Lung (tissue), 12 donors: Measurements from ENCODE around the gene GRIK3. TPM values are rescaled to one million over a fixed set of nuclear protein-coding genes. Genes with fewer than 3 reads are reported as not detected.

Experiments
- ATAC-seq: fragments of 200-7000 bp; cut with Tn5 transposase; one replicate; pipeline ENCODE4 v1.9.1; 2020; ENCODE audit warnings: moderate number of reproducible peaks; ENCODE audit not compliant: insufficient read depth, low FRiP score
- DNase-seq, 3 donors: peaks; one replicate each; pipeline ENCODE4 v3.0.0-alpha.2; 2013 to 2017
- H3K27ac ChIP-seq, 2 donors: one replicate each; pipeline ENCODE4 v1.5.1; 2013; ENCODE audit warnings: mild to moderate bottlenecking in 2 of 2, moderate library complexity in 2 of 2, control low read depth in 1 of 2, inconsistent platforms in 1 of 2, low read depth in 1 of 2, low read length in 1 of 2
- H3K27me3 ChIP-seq, 3 donors: one replicate each; pipeline ENCODE4 v1.5.1; 2013; ENCODE audit warnings: low read length in 2 of 3; ENCODE audit not compliant: control insufficient read depth in 3 of 3, insufficient read depth in 3 of 3
- H3K36me3 ChIP-seq, 4 donors: one replicate each; pipeline ENCODE4 v1.5.1; 2013; ENCODE audit warnings: low read length in 4 of 4, mild to moderate bottlenecking in 1 of 4, moderate library complexity in 1 of 4; ENCODE audit not compliant: control insufficient read depth in 4 of 4, insufficient read depth in 4 of 4
- H3K4me1 ChIP-seq, 5 donors: one replicate each; pipeline ENCODE4 v1.5.1; 2013; ENCODE audit warnings: low read length in 5 of 5, mild to moderate bottlenecking in 2 of 5, moderate library complexity in 1 of 5; ENCODE audit not compliant: control insufficient read depth in 5 of 5, insufficient read depth in 5 of 5
- H3K4me3 ChIP-seq: one replicate; pipeline ENCODE4 v1.5.1; 2013; ENCODE audit warnings: mild to moderate bottlenecking, control low read depth, moderate library complexity
- H3K9ac ChIP-seq, 2 donors: one replicate each; pipeline ENCODE4 v1.5.1; 2013; ENCODE audit warnings: low read length in 2 of 2, control low read depth in 1 of 2; ENCODE audit not compliant: insufficient read depth in 1 of 2
- H3K9me3 ChIP-seq, 4 donors: one replicate each; pipeline ENCODE4 v1.5.1; 2013; ENCODE audit warnings: low read length in 3 of 4, mild to moderate bottlenecking in 1 of 4, moderate library complexity in 1 of 4; ENCODE audit not compliant: control insufficient read depth in 4 of 4, insufficient read depth in 3 of 4
- CTCF ChIP-seq: IDR thresholded peaks from 2 replicates; pipeline ENCODE4 v1.5.1; 2012; ENCODE audit warnings: mild to moderate bottlenecking; ENCODE audit errors: control extremely low read depth, extremely low read depth
- WGBS, 2 donors: extraction: QIAGEN DNeasy Blood & Tissue Kit; methylation state at CpG; one replicate each; pipeline ENCODE4 v1.1.7; 2013; 5-methylcytosine and 5-hydroxymethylcytosine counted together
- polyA plus RNA-seq, 2 donors: library from polyadenylated mRNA; stranded (reverse); fragments of 200-250 nt; gene quantifications; one replicate each; pipeline ENCODE4 v1.2.1, GENCODE V29; 2013
- total RNA-seq, 2 donors: library from RNA; depleted of rRNA in 1 of 2; stranded (reverse); fragments of >200 nt in 1 of 2; gene quantifications; one replicate each; pipeline ENCODE4 v1.2.1, GENCODE V29; 2014 to 2021
- donor health status: control.
- donor health status: control.
- donor health status: Bipolar disorder and iron deficiency.
- donor health status: healthy.
- donor health status: DM: yes; HTN: yes; CAD: no.

Gene GRIK3
- total and polyA plus RNA-seq, 4 donors = 0.01 to 0.40 (median 0.07) TPM

DNA sequence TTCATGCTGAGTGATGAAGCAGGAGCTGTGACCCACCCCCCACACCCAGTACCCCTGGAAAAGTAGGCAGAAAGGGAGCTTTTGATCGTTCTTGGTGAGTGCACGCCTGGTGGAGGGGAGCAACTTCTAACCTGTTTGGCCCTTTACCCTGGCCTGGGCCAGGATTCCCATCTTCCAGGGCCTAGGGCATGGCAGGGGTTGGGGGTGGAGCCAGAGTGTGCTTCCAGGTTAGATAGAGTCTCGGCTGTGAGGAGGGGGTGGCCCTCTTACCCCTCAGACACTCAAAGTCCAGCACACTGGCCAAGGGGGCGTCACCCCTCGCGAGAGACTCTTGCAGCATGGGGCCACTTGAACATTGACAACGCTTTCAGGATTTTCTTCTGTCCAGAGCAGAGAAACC is 236.6 kb downstream of the GRIK3 start:
- Histone ChIP-seq H3K9me3 (no peaks in the 10 kb centered on the region), H3K36me3 (no peaks in the 10 kb centered on the region), H3K9ac (no peak overlapping the region), H3K27me3 (peaks cover 0 to 5% (median 0%) of the 10 kb centered on the region in 3 donors), H3K4me1 (no peaks in the 10 kb centered on the region), H3K4me3 (no peak overlapping the region), H3K27ac (no peak overlapping the region)
- WGBS, 2 donors = 72 to 79% methylated on average over 7 of the region's 7 CpGs
- no peak for ATAC-seq
- no peak for TF ChIP-seq CTCF
- DNase-seq = no peak

DNA sequence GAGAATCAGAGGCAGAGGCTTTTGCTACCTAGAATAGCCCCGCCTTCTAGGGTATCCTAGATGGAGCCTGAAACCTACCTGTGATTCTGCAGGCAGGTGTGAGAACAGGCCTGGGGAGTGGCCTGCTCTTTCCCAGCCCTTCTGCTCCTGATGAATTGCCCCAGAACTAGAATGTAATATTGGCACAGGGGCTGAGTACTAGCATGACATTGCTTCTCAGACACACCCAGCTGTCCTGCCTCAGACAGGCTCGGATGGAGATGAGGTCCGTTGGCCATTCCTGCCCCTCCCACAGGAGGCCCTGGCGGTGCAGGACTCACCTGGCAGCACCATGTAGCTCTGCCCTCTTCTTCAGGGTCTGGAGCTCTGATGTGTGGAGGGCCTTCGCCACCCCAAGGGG is 237.6 kb downstream of the GRIK3 start:
- no peaks in the 10 kb centered on the region for H3K36me3 ChIP-seq
- peaks cover 0 to 5% (median 0%) of the 10 kb centered on the region in 3 donors for H3K27me3 ChIP-seq
- ATAC-seq = no peak
- WGBS, 2 donors = 74 to 80% methylated on average over 5 of the region's 5 CpGs
- H3K27ac ChIP-seq = no peak overlapping the region
- H3K9me3 ChIP-seq = no peaks in the 10 kb centered on the region
- TF ChIP-seq CTCF = no peak
- no peak for DNase-seq
- H3K4me3 ChIP-seq = no peak overlapping the region
- no peak overlapping the region for H3K9ac ChIP-seq
- H3K4me1 ChIP-seq = no peaks in the 10 kb centered on the region

GRCh38 chr1:36796106-36796590 is 238.2 kb downstream of the GRIK3 start:
- Histone ChIP-seq H3K9ac (no peak overlapping the region), H3K27ac (no peak overlapping the region), H3K36me3 (no peaks in the 10 kb centered on the region), H3K27me3 (peaks cover 0 to 5% (median 0%) of the 10 kb centered on the region in 3 donors), H3K4me3 (no peak overlapping the region), H3K4me1 (no peaks in the 10 kb centered on the region), H3K9me3 (no peaks in the 10 kb centered on the region)
- TF ChIP-seq CTCF = no peak
- WGBS, 2 donors = 73 to 76% methylated on average over 5 of the region's 5 CpGs
- DNase-seq (no peak), ATAC-seq (no peak)

- Histone ChIP-seq H3K27ac (no peak overlapping the region), H3K4me3 (no peak overlapping the region), H3K9ac (no peak overlapping the region), H3K27me3 (peaks cover 0 to 5% (median 0%) of the 10 kb centered on the region in 3 donors), H3K36me3 (no peaks in the 10 kb centered on the region), H3K4me1 (no peaks in the 10 kb centered on the region), H3K9me3 (no peaks in the 10 kb centered on the region)
- 82 to 89% methylated on average over 3 of the region's 3 CpGs for WGBS, 2 donors
- no peak for TF ChIP-seq CTCF
- DNase-seq (no peak), ATAC-seq (no peak)
Measured at GRCh38 chr1:36794460-36794859, 239.9 kb downstream of the GRIK3 start.
